Measurements from ENCODE around the gene CCDC197. TPM values are rescaled to one million over a fixed set of nuclear protein-coding genes. Genes with fewer than 3 reads are reported as not detected.

CCDC197 gene
- total RNA-seq, 1 experiment from 2014 or later, result not detected

GRCh38 chr14:94040247-94040646, 43.1 kb downstream of the CCDC197 start:
- no peak overlapping the region for H4K91ac ChIP-seq (ENCODE audit: insufficient read length, low read depth, low read length)
- H3K36me3 Mint-ChIP-seq (ENCODE audit: insufficient read depth in 1 of 3, low read depth in 3 of 3), result peaks cover 0 to 42% (median 30%) of the 10 kb centered on the region in 3 experiments
- H3K4me2 ChIP-seq (ENCODE audit: insufficient read depth, insufficient read length, low read length), result no peak overlapping the region
- no peak overlapping the region for H3K4ac ChIP-seq (ENCODE audit: low read depth, low read length)
- H3K27me3 Mint-ChIP-seq (ENCODE audit: low read depth), result no peaks in the 10 kb centered on the region
- H3K27me3 ChIP-seq (ENCODE audit: insufficient read depth, low read length), result no peaks in the 10 kb centered on the region
- no peak for DNase-seq
- H3K4me3 Mint-ChIP-seq, result no peak overlapping the region; a peak in 1 of 5 replicates
- H2BK20ac ChIP-seq (ENCODE audit: low read depth, low read length, poor library complexity, severe bottlenecking), result no peak overlapping the region
- peaks cover 11 to 13% of the 10 kb centered on the region in 2 experiments for H3K4me1 Mint-ChIP-seq
- H3K23me2 ChIP-seq (ENCODE audit: insufficient read length, low read depth, low read length, poor library complexity, severe bottlenecking), result no peaks in the 10 kb centered on the region
- no peak overlapping the region for H3K27ac ChIP-seq (ENCODE audit: insufficient read length, low read depth, low read length)
- no peaks in the 10 kb centered on the region for H4K20me1 ChIP-seq (ENCODE audit: control insufficient read depth, insufficient read depth, insufficient read length)
- H2BK120ac ChIP-seq (ENCODE audit: low read depth, low read length, poor library complexity, severe bottlenecking), result no peak overlapping the region
- H3T11ph ChIP-seq (ENCODE audit: low read length), result no peak overlapping the region
- 0 out of 5 replicates have a peak, but pooled peaks cover 0 to 2% of the 10 kb centered on the region in 2 experiments for H3K9me3 Mint-ChIP-seq
- H3K14ac ChIP-seq (ENCODE audit: insufficient read depth, low read length), result no peak overlapping the region
- H3K23ac ChIP-seq (ENCODE audit: insufficient read length, low read depth, low read length), result no peak overlapping the region
- no peak overlapping the region for H4K8ac ChIP-seq (replicated peaks; ENCODE audit: insufficient read length, low read depth, low read length)
- H3K56ac ChIP-seq (ENCODE audit: insufficient read length, low read depth, low read length), result no peak overlapping the region
- H3K9me3 ChIP-seq (ENCODE audit: control insufficient read depth, low read depth, low read length), result no peaks in the 10 kb centered on the region
- H2BK12ac ChIP-seq (ENCODE audit: insufficient read length, low read depth, low read length), result no peak overlapping the region
- H3K9ac ChIP-seq (ENCODE audit: extremely low read depth, insufficient read length, low read length), result no peak overlapping the region
- H4K5ac ChIP-seq (ENCODE audit: insufficient read length, low read depth, low read length), result no peak overlapping the region
- WGBS (ENCODE audit: extremely low coverage, insufficient read length, low lambda C conversion rate), result no CpG with 5 or more reads among the region's 5 CpGs
- no peak overlapping the region for H2BK15ac ChIP-seq (ENCODE audit: low read depth, low read length)
- TF ChIP-seq, protein P1, sequence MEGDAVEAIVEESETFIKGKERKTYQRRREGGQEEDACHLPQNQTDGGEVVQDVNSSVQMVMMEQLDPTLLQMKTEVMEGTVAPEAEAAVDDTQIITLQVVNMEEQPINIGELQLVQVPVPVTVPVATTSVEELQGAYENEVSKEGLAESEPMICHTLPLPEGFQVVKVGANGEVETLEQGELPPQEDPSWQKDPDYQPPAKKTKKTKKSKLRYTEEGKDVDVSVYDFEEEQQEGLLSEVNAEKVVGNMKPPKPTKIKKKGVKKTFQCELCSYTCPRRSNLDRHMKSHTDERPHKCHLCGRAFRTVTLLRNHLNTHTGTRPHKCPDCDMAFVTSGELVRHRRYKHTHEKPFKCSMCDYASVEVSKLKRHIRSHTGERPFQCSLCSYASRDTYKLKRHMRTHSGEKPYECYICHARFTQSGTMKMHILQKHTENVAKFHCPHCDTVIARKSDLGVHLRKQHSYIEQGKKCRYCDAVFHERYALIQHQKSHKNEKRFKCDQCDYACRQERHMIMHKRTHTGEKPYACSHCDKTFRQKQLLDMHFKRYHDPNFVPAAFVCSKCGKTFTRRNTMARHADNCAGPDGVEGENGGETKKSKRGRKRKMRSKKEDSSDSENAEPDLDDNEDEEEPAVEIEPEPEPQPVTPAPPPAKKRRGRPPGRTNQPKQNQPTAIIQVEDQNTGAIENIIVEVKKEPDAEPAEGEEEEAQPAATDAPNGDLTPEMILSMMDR (conservative IDR thresholded peaks at IDR 0.05), result no peak
- H3K79me2 ChIP-seq (ENCODE audit: insufficient read depth, low read length), result no peaks in the 10 kb centered on the region
- H3K27ac Mint-ChIP-seq, result peak overlapping the region in 2 of 3 experiments; percentile 23 to 58; a peak in 1 of 7 replicates
- H3K79me1 ChIP-seq (ENCODE audit: insufficient read depth, low read depth, low read length, poor library complexity, severe bottlenecking), result no peaks in the 10 kb centered on the region
- no peak overlapping the region for H2AK5ac ChIP-seq (ENCODE audit: insufficient read length, low read length)
- H3K18ac ChIP-seq (ENCODE audit: insufficient read length, low read depth, low read length), result no peak overlapping the region
- H2AFZ ChIP-seq (ENCODE audit: low read length), result no peak overlapping the region
- no peaks in the 10 kb centered on the region for H3K4me1 ChIP-seq (ENCODE audit: insufficient read depth, low read length)
- no peak overlapping the region for H2BK5ac ChIP-seq (ENCODE audit: insufficient read length, low read length)

Measured in H9 (cell line).